BLaER1 (cell line): ENCODE results near the gene ESRRA.

Experiments
- H3K27ac ChIP-seq: shearing (Covaris generic); formaldehyde crosslinking; 2 replicates; pipeline ENCODE4 v1.8.1; 2022
- H3K27me3 ChIP-seq: shearing (Covaris generic); formaldehyde crosslinking; 2 replicates; pipeline ENCODE4 v1.8.1; 2022
- H3K36me3 ChIP-seq: shearing (Covaris generic); formaldehyde crosslinking; 2 replicates; pipeline ENCODE4 v1.8.1; 2022
- H3K4me1 ChIP-seq: shearing (Covaris generic); formaldehyde crosslinking; 2 replicates; pipeline ENCODE4 v1.8.1; 2022
- H3K4me2 ChIP-seq: shearing (Covaris generic); formaldehyde crosslinking; 2 replicates; pipeline ENCODE4 v1.8.1; 2022
- H3K4me3 ChIP-seq: shearing (Covaris generic); formaldehyde crosslinking; 2 replicates; pipeline ENCODE4 v1.8.1; 2022
- H3K9ac ChIP-seq: shearing (Covaris generic); formaldehyde crosslinking; 2 replicates; pipeline ENCODE4 v1.8.1; 2022
- H3K9me3 ChIP-seq: shearing (Covaris generic); formaldehyde crosslinking; 2 replicates; pipeline ENCODE4 v1.8.1; 2022
- H4K20me1 ChIP-seq: shearing (Covaris generic); formaldehyde crosslinking; 2 replicates; pipeline ENCODE4 v1.8.1; 2022
- Cebpa-rat ChIP-seq: shearing (Covaris generic); IDR thresholded peaks from 2 replicates; pipeline ENCODE4 v1.8.1; 2022

Gene ESRRA

GRCh38 chr11:64327993-64328392 lies 22.7 kb downstream of the ESRRA start:
- Histone ChIP-seq H3K27ac (no peak overlapping the region), H3K9me3 (no peaks in the 10 kb centered on the region), H3K36me3 (0 out of 2 replicates have a peak, but pooled peaks cover 2% of the 10 kb centered on the region), H3K4me2 (no peak overlapping the region), H3K27me3 (no peaks in the 10 kb centered on the region), H3K4me1 (peaks cover 27% of the 10 kb centered on the region), H4K20me1 (no peaks in the 10 kb centered on the region), H3K9ac (no peak overlapping the region), H3K4me3 (no peak overlapping the region)
- no peak for TF ChIP-seq Cebpa-rat

GRCh38 chr11:64330888-64331287 lies 25.6 kb downstream of the ESRRA start:
- Histone ChIP-seq H3K9ac (no peak overlapping the region), H4K20me1 (no peaks in the 10 kb centered on the region), H3K4me3 (no peak overlapping the region), H3K27me3 (no peaks in the 10 kb centered on the region), H3K9me3 (no peaks in the 10 kb centered on the region), H3K36me3 (no peaks in the 10 kb centered on the region), H3K4me1 (peaks cover 32% of the 10 kb centered on the region), H3K4me2 (no peak overlapping the region), H3K27ac (no peak overlapping the region)
- TF ChIP-seq Cebpa-rat = no peak

DNA sequence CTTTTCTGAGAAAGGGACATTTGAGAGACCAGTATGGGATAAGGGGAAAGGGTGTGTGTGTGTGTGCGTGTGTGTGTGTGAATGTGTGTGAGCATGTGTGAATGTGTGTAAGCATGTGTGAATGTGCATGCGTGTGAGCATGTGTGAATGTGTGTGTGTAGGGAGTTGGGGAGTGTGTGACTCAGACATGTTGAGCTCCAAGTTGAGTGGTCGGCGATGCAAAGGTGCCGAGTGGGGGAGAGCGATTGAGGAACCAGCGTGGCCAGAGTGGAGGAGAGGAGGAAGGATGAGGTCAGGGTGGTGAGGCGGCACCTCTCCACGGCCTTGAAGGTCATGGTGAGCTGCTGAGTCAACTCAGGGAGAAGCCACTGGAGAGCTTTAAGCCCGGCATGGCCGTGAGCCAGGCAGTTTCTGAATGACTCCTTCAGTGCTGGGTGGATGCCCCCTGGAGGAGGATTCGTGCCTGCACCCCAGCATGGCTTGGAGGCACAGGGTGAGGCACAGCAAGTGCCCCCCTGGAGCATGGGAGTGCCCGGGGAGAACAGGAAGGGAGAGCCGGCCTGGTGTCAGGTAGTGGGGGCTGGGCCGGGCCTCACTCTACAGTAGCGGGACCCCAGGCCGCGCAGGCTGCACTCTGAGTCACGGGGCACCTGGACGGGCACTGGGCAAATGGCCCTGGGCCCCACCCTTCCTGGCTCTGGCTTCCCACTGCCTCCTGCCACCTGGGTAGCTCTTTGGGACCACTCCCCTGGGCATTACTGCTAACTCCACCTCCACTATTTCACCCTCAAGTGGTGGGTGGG lies 26.4 kb downstream of the ESRRA start:
- Histone ChIP-seq H3K27me3 (no peaks in the 10 kb centered on the region), H3K4me3 (no peak overlapping the region), H3K4me2 (peak overlapping the region; percentile 73), H3K27ac (peak overlapping the region; percentile 35; the same call in 1 of the 2 replicates), H3K36me3 (no peaks in the 10 kb centered on the region), H3K9ac (no peak overlapping the region), H3K9me3 (no peaks in the 10 kb centered on the region), H4K20me1 (no peaks in the 10 kb centered on the region), H3K4me1 (peaks cover 40% of the 10 kb centered on the region)
- no peak for TF ChIP-seq Cebpa-rat

DNA sequence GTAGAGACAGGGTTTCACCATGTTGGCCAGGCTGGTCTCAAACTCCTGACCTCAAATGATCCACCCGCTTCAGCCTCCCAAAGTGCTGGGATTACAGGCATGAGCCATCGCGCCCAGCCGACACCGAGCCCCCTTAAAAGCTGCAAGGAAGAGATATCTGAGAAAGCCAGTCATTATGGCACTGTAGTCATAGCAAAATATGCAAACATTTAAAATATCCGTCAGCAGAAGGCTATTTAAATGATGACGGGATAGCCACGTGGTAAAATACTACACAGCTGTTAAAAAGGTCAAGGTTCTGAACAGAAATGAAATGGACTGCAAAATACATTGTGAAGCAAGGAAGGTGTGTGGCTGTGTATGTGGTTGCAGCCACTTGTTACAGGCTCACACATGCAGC lies 28.2 kb downstream of the ESRRA start:
- Histone ChIP-seq H3K4me3 (no peak overlapping the region), H3K36me3 (no peaks in the 10 kb centered on the region), H3K27ac (no peak overlapping the region), H3K4me2 (no peak overlapping the region), H3K27me3 (no peaks in the 10 kb centered on the region), H3K9ac (no peak overlapping the region), H4K20me1 (no peaks in the 10 kb centered on the region), H3K9me3 (no peaks in the 10 kb centered on the region), H3K4me1 (peaks cover 43% of the 10 kb centered on the region)
- TF ChIP-seq Cebpa-rat = no peak

GRCh38 chr11:64334764-64335735 lies 29.7 kb downstream of the ESRRA start:
- H3K4me2 ChIP-seq = peak overlapping the region; percentile 67
- H3K27me3 ChIP-seq = no peaks in the 10 kb centered on the region
- H3K27ac ChIP-seq = peak overlapping the region; percentile 49
- H3K9me3 ChIP-seq = no peaks in the 10 kb centered on the region
- no peaks in the 10 kb centered on the region for H4K20me1 ChIP-seq
- H3K4me1 ChIP-seq = peaks cover 58% of the 10 kb centered on the region
- H3K9ac ChIP-seq = no peak overlapping the region
- TF ChIP-seq Cebpa-rat = peak; percentile 98
- H3K4me3 ChIP-seq = no peak overlapping the region
- H3K36me3 ChIP-seq = no peaks in the 10 kb centered on the region

DNA sequence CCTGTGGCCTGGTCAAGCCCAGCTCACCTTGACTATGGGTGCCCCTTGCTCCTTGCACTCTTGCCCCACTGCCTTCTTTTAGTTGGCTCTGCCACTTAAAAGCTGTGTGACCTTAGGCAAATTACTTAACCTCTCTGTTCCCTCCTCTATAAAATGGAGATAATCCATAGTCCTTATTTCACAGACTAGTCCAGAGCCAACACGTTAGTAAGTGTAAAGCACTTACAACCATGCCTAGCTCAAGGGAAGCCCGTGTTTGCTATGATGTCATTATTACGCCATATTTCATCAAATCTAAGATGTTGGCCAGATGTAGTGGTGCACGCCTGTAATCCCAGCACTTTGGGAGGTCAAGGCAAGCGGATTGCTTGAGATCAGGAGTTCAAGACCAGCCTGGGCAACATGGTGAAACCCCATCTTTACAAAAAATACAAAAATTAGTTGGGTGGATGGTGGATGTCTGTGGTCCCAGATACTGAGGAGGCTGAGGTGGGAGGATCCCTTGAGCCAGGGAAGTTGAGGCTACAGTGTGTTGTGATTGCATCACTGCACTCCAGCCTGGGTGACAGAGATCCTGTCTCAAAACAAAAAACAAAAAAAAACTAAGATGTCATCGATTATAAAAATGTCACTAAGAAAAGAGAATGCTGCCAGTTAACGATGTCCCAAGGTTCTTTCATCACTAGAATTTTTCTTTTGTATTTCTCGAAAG lies 32.4 kb downstream of the ESRRA start:
- Histone ChIP-seq H3K4me2 (no peak overlapping the region), H3K9ac (no peak overlapping the region), H4K20me1 (no peaks in the 10 kb centered on the region), H3K9me3 (no peaks in the 10 kb centered on the region), H3K27ac (no peak overlapping the region), H3K27me3 (no peaks in the 10 kb centered on the region), H3K4me1 (peaks cover 67% of the 10 kb centered on the region), H3K4me3 (no peak overlapping the region), H3K36me3 (no peaks in the 10 kb centered on the region)
- TF ChIP-seq Cebpa-rat = no peak

DNA sequence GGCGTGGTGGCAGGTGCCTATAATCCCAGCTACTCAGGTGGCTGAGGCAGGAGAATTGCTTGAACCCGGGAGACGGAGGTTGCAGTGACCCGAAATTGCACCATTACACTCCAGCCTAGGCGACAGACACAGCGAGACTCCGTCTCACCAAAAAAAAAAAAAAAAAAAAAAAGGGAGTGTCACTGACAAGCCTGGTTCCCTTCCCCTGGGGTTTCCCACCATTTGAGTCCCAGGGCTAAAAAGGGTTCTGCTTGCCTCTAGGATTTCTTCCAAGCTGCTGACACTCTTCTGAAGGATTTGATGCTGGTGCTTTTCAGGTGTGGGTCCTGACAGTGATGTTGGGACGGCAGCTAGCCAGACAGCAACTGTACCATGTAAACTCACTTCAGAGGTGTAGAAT lies 33.4 kb downstream of the ESRRA start:
- no peak for TF ChIP-seq Cebpa-rat
- Histone ChIP-seq H3K27ac (peak overlapping the region; percentile 90), H3K27me3 (no peaks in the 10 kb centered on the region), H3K9me3 (no peaks in the 10 kb centered on the region), H3K36me3 (peaks cover 5% of the 10 kb centered on the region; the same call in 1 of the 2 replicates), H3K9ac (no peak overlapping the region), H3K4me2 (peak overlapping the region; percentile 95; the same call in 1 of the 2 replicates), H3K4me1 (peaks cover 75% of the 10 kb centered on the region), H4K20me1 (no peaks in the 10 kb centered on the region), H3K4me3 (no peak overlapping the region)

DNA sequence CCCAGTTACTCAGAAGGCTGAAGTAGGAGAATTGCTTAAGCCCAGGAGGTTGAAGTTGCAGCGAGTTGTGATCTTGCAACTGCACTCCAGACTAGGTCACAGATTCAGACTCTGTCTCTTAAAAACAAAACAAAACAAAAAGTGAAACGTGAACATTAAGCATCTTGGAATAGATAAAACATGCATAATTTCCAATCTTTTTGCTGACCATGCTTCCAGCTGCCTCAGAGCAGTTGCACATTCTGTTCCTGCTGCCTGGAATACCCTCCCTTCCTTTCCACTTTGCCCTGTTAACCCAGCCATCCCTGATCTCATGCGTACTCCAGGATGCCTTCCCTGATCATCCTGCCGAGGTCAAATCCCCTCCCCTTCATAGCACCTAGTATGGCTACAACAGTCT lies 34.0 kb downstream of the ESRRA start:
- H3K4me1 ChIP-seq = peaks cover 77% of the 10 kb centered on the region
- TF ChIP-seq Cebpa-rat = no peak

GRCh38 chr11:64339754-64340408 lies 34.6 kb downstream of the ESRRA start, which contains the start of gene CCDC88B:
Gene CCDC88B (plus strand): TSS chr11:64340204. CDS start chr11:64340267, 63 bp downstream.
- H3K36me3 ChIP-seq = peaks cover 17% of the 10 kb centered on the region; the same call in 1 of the 2 replicates
- H3K4me3 ChIP-seq = peak within 1 kb of the TSS; percentile 65
- no peaks in the 10 kb centered on the region for H3K9me3 ChIP-seq
- TF ChIP-seq Cebpa-rat = no peak
- H3K4me2 ChIP-seq = peak within 1 kb of the TSS; percentile 95
- peaks cover 77% of the 10 kb centered on the region for H3K4me1 ChIP-seq
- peak within 1 kb of the TSS; percentile 71 for H3K9ac ChIP-seq
- no peaks in the 10 kb centered on the region for H3K27me3 ChIP-seq
- peak within 1 kb of the TSS; percentile 90 for H3K27ac ChIP-seq
- H4K20me1 ChIP-seq = no peaks in the 10 kb centered on the region

More for the DNA sequence above, 34.0 kb downstream of the ESRRA start:
- no peaks in the 10 kb centered on the region for H3K27me3 ChIP-seq
- H3K9ac ChIP-seq = peak overlapping the region; percentile 71; the same call in 1 of the 2 replicates
- peak overlapping the region; percentile 90 for H3K27ac ChIP-seq
- H3K4me3 ChIP-seq = peak overlapping the region; percentile 65; the same call in 1 of the 2 replicates
- H3K9me3 ChIP-seq = no peaks in the 10 kb centered on the region
- peaks cover 11% of the 10 kb centered on the region; the same call in 1 of the 2 replicates for H3K36me3 ChIP-seq
- no peaks in the 10 kb centered on the region for H4K20me1 ChIP-seq
- peak overlapping the region; percentile 95 for H3K4me2 ChIP-seq
